Kidney epithelial cell (primary cell): Measurements from ENCODE around the gene SPTSSB. TPM values are rescaled to one million over a fixed set of nuclear protein-coding genes. Genes with fewer than 3 reads are reported as not detected.

Source experiments
- DNase-seq: peaks from one replicate; pipeline ENCODE4 v3.0.0-alpha.2; 2010; ENCODE audit warnings: low read depth
- H3K27me3 ChIP-seq: 2 replicates; pipeline ENCODE4 v1.6.0; 2011; ENCODE audit warnings: low read length; ENCODE audit not compliant: control insufficient read depth, insufficient read depth
- H3K36me3 ChIP-seq: 2 replicates; pipeline ENCODE4 v1.5.1; 2011; ENCODE audit warnings: low read length; ENCODE audit not compliant: control insufficient read depth, insufficient read depth
- H3K4me3 ChIP-seq: 2 replicates; pipeline ENCODE4 v1.5.1; 2011; ENCODE audit warnings: low read depth, mild to moderate bottlenecking, control low read depth, low read length
- CTCF ChIP-seq: IDR thresholded peaks from 2 replicates; pipeline ENCODE4 v1.5.1; 2011; ENCODE audit warnings: mild to moderate bottlenecking, moderate library complexity, low read length, control low read depth, inconsistent platforms; ENCODE audit not compliant: insufficient read depth, poor library complexity, severe bottlenecking
- total RNA-seq: library from RNA; depleted of rRNA; stranded (reverse); fragments of >200 nt; gene quantifications from 2 replicates; pipeline ENCODE4 v1.2.3, GENCODE V29; 2015

The SPTSSB gene
- total RNA-seq, 1 donor from 2014 or later = not detected

DNA sequence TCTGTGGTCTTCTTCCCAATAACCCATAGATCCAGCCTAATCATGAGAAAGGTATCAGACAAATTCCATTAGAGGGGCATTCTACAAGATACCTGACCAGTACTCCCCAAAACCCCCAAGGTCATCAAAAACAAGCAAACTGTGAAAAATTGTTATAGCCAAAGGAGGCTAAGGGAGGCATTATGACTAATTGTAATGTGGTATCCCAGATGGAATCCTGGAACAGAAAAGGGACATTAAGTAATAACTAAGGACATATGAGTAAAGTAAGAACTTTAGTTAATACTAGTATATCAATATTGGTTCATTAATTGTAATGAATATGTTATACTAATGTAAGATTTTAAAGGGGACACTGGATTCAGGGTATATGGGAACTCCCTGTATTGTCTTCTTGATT lies 20.4 kb downstream of the SPTSSB start:
- Histone ChIP-seq H3K36me3 (no peaks in the 10 kb centered on the region), H3K27me3 (no peaks in the 10 kb centered on the region), H3K4me3 (no peak overlapping the region)
- no peak for TF ChIP-seq CTCF
- no peak for DNase-seq

GRCh38 chr3:161349529-161350312 lies 21.6 kb downstream of the SPTSSB start:
- H3K4me3 ChIP-seq = no peak overlapping the region
- no peaks in the 10 kb centered on the region for H3K36me3 ChIP-seq
- TF ChIP-seq CTCF = no peak
- DNase-seq = peak; percentile 95
- no peaks in the 10 kb centered on the region for H3K27me3 ChIP-seq

DNA sequence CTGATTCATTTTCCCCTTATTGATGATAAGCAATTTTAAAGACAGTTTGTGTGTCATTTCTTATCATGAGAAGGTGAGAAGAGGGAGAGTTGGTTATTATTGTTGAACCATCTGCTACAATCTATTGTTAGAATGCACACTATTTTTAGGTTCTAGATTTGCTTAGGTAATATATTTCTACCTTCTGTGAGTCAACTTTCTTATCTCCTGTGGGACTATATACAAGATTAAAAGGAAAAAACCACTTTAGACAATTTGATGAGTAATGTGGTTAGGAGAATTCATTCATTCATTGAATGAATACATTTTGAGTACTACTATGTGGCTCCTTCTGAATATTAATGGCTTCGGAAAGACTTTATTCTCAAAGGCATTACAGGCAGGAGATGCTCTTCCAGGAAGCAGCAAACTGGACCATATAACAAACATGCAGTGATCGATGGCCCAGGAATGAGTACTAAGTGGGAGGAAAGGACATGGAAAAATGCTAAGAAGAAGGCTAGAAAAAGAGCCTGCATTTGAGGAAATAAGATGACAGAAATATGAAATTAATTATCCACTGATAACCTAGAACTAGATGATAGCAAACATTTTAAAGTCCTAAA lies 22.4 kb downstream of the SPTSSB start:
- no peak overlapping the region for H3K4me3 ChIP-seq
- no peaks in the 10 kb centered on the region for H3K36me3 ChIP-seq
- no peak for DNase-seq
- no peak for TF ChIP-seq CTCF
- no peaks in the 10 kb centered on the region for H3K27me3 ChIP-seq

- no peak for DNase-seq
Observed at GRCh38 chr3:161347726-161348125, 23.6 kb downstream of the SPTSSB start.

DNA sequence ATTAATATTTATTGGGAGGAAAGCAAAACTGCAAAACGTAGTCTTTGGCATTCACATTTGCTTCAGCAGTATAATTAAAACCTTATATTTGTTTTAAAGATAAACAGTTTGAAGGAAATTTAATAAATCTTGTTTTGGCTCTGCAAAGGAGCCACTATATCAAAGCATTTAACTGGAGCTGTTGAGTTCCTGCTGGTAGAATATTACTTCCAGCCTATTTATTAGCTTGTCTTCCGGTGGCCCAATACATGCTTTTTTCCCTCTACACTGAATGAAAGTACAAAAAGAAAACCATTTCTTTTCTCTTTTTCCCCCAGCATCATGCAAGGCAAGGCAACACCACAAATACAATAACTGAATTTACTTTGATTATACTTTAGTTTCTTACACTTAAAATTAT lies 26.3 kb downstream of the SPTSSB start:
- no peak for TF ChIP-seq CTCF
- H3K36me3 ChIP-seq = no peaks in the 10 kb centered on the region
- no peak overlapping the region for H3K4me3 ChIP-seq
- no peak for DNase-seq
- no peaks in the 10 kb centered on the region for H3K27me3 ChIP-seq

More at GRCh38 chr3:161347726-161348125, 23.6 kb downstream of the SPTSSB start:
- TF ChIP-seq CTCF = no peak
- no peaks in the 10 kb centered on the region for H3K36me3 ChIP-seq
- H3K4me3 ChIP-seq = no peak overlapping the region
- H3K27me3 ChIP-seq = no peaks in the 10 kb centered on the region
